ENCODE results near the gene DSG2. TPM values are rescaled to one million over a fixed set of nuclear protein-coding genes. Genes with fewer than 3 reads are reported as not detected.

DSG2 gene
- total RNA-seq, 2 donors from 2014 or later: 112 to 144 TPM

GRCh38 chr18:31482051-31482450 lies 15.9 kb upstream of the DSG2 start:
- H3K9me3 ChIP-seq (ENCODE audit: control insufficient read depth, low read length): no peaks in the 10 kb centered on the region
- no peak overlapping the region for H3K27ac ChIP-seq (ENCODE audit: low read depth, low read length)
- no peak overlapping the region for H3K4me3 Mint-ChIP-seq
- H3K4me1 Mint-ChIP-seq: peaks cover 4% of the 10 kb centered on the region
- no peaks in the 10 kb centered on the region for H3K36me3 ChIP-seq (ENCODE audit: control insufficient read depth, insufficient read depth, low read length)
- H3K27me3 ChIP-seq (ENCODE audit: control insufficient read depth, insufficient read depth, low read length, poor library complexity, severe bottlenecking): no peaks in the 10 kb centered on the region
- DNase-seq: no peak
- H3K9ac ChIP-seq (ENCODE audit: extremely low read depth, low read length, poor library complexity, severe bottlenecking): no peak overlapping the region
- H3K27ac Mint-ChIP-seq: no peak overlapping the region
- no peaks in the 10 kb centered on the region for H3K4me1 ChIP-seq (ENCODE audit: control insufficient read depth, insufficient read depth, low read length)
- H3K9me3 Mint-ChIP-seq: peaks cover 2% of the 10 kb centered on the region
- H3K36me3 Mint-ChIP-seq (ENCODE audit: low read depth): no peaks in the 10 kb centered on the region
- TF ChIP-seq, protein P1, sequence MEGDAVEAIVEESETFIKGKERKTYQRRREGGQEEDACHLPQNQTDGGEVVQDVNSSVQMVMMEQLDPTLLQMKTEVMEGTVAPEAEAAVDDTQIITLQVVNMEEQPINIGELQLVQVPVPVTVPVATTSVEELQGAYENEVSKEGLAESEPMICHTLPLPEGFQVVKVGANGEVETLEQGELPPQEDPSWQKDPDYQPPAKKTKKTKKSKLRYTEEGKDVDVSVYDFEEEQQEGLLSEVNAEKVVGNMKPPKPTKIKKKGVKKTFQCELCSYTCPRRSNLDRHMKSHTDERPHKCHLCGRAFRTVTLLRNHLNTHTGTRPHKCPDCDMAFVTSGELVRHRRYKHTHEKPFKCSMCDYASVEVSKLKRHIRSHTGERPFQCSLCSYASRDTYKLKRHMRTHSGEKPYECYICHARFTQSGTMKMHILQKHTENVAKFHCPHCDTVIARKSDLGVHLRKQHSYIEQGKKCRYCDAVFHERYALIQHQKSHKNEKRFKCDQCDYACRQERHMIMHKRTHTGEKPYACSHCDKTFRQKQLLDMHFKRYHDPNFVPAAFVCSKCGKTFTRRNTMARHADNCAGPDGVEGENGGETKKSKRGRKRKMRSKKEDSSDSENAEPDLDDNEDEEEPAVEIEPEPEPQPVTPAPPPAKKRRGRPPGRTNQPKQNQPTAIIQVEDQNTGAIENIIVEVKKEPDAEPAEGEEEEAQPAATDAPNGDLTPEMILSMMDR (conservative IDR thresholded peaks at IDR 0.05): no peak
- WGBS, 2 experiments (ENCODE audit: insufficient coverage in 1 of 2, insufficient read length in 1 of 2): 100% methylated on average over 1 of the region's 1 CpG; no CpG with 5 or more reads in 1 of the 2 experiments
- H3K27me3 Mint-ChIP-seq (ENCODE audit: insufficient read depth): no peaks in the 10 kb centered on the region
- H3K4me3 ChIP-seq (ENCODE audit: low read length): no peak overlapping the region

DNA sequence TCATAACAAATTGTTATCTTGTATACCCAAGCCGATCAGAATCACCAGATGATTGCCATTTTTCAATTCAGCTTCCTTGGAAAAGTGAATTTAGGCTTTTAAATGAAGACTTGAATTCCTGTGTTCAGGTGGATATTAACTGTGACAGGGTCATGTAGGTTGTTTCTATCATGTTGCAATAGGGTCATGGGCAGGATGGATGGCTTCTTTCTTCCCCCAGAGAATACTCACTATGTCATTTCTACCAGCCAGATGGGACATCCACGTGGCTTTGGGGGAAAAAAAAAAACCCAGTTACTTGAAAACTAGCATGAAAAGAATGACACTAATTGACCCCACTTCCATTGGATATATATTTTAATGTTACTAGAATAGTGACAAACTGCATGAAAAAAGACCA lies 14.6 kb upstream of the DSG2 start:
- H3K27me3 ChIP-seq (ENCODE audit: control insufficient read depth, insufficient read depth, low read length, poor library complexity, severe bottlenecking): no peaks in the 10 kb centered on the region
- H3K9me3 ChIP-seq (ENCODE audit: control insufficient read depth, low read length): no peaks in the 10 kb centered on the region
- no peak overlapping the region for H3K27ac Mint-ChIP-seq
- H3K27ac ChIP-seq (ENCODE audit: low read depth, low read length): no peak overlapping the region
- TF ChIP-seq, protein P1 (conservative IDR thresholded peaks at IDR 0.05): no peak
- H3K4me1 Mint-ChIP-seq: peaks cover 4% of the 10 kb centered on the region
- no peak overlapping the region for H3K9ac ChIP-seq (ENCODE audit: extremely low read depth, low read length, poor library complexity, severe bottlenecking)
- H3K36me3 Mint-ChIP-seq (ENCODE audit: low read depth): no peaks in the 10 kb centered on the region
- no peak overlapping the region for H3K4me3 Mint-ChIP-seq
- H3K4me1 ChIP-seq (ENCODE audit: control insufficient read depth, insufficient read depth, low read length): no peaks in the 10 kb centered on the region
- no peak overlapping the region for H3K4me3 ChIP-seq (ENCODE audit: low read length)
- DNase-seq: no peak
- no peaks in the 10 kb centered on the region for H3K27me3 Mint-ChIP-seq (ENCODE audit: insufficient read depth)
- 69% methylated on average over 2 of the region's 2 CpGs; no CpG with 5 or more reads in 1 of the 2 experiments for WGBS, 2 experiments (ENCODE audit: insufficient coverage in 1 of 2, insufficient read length in 1 of 2)
- H3K36me3 ChIP-seq (ENCODE audit: control insufficient read depth, insufficient read depth, low read length): no peaks in the 10 kb centered on the region
- peaks cover 2% of the 10 kb centered on the region for H3K9me3 Mint-ChIP-seq

DNA sequence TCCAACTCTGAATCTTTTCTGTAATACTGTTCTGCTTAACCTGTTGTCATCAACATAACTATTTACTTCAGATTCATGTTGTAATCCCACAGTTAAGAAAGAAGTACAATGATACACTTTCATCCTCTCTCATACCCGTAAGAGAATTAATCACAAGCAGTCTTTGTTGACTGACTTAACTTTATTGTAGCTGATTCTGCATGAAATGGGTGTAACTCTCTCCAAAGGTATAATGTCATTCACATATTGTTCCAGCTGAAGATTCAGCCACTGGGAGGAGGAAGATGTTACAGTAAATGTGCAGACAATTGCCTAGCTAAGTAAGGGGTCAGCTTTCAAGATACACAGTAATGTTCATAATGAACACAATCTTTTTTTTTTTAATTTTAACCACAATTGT lies 13.5 kb upstream of the DSG2 start:
- Histone ChIP-seq H3K9ac (ENCODE audit: extremely low read depth, low read length, poor library complexity, severe bottlenecking) (no peak overlapping the region), H3K4me1 (ENCODE audit: control insufficient read depth, insufficient read depth, low read length) (no peaks in the 10 kb centered on the region), H3K4me3 (ENCODE audit: low read length) (no peak overlapping the region), H3K9me3 (ENCODE audit: control insufficient read depth, low read length) (no peaks in the 10 kb centered on the region), H3K27me3 (ENCODE audit: control insufficient read depth, insufficient read depth, low read length, poor library complexity, severe bottlenecking) (no peaks in the 10 kb centered on the region), H3K36me3 (ENCODE audit: control insufficient read depth, insufficient read depth, low read length) (no peaks in the 10 kb centered on the region), H3K27ac (ENCODE audit: low read depth, low read length) (no peak overlapping the region)
- DNase-seq: no peak
- no peaks in the 10 kb centered on the region for H3K27me3 Mint-ChIP-seq (ENCODE audit: insufficient read depth)
- peaks cover 4% of the 10 kb centered on the region for H3K4me1 Mint-ChIP-seq
- H3K4me3 Mint-ChIP-seq: no peak overlapping the region
- no peak overlapping the region for H3K27ac Mint-ChIP-seq
- WGBS, 2 experiments (ENCODE audit: insufficient coverage in 1 of 2, insufficient read length in 1 of 2): 100% methylated on average over 1 of the region's 1 CpG; no CpG with 5 or more reads in 1 of the 2 experiments
- no peaks in the 10 kb centered on the region for H3K9me3 Mint-ChIP-seq
- H3K36me3 Mint-ChIP-seq (ENCODE audit: low read depth): no peaks in the 10 kb centered on the region
- TF ChIP-seq, protein P1 (conservative IDR thresholded peaks at IDR 0.05): no peak

All from endodermal cell (in vitro differentiated cells).